ENCODE measurements around the gene ZNF277. TPM values are rescaled to one million over a fixed set of nuclear protein-coding genes. Genes with fewer than 3 reads are reported as not detected.

The ZNF277 gene
- total and polyA plus RNA-seq, 2 donors (not counting 3 experiments of a cell fraction or from before 2014, with no cell fraction given) = 7.8 to 22.6 TPM

GRCh38 chr7:112220877-112221434 lies 14.5 kb downstream of the ZNF277 start:
- intact Hi-C loops (cut with micrococcal nuclease) = no loop called here
- TF ChIP-seq MAX (IDR thresholded peaks at IDR 0.05; ENCODE audit: insufficient read depth, insufficient read length) (no peak), JUN (IDR thresholded peaks at IDR 0.05; ENCODE audit: borderline replicate concordance, insufficient read depth, insufficient read length, low read depth) (no peak), GATA2 (IDR thresholded peaks at IDR 0.05; ENCODE audit: insufficient read depth, insufficient read length, low read depth, low read length) (no peak), CTCF (IDR thresholded peaks at IDR 0.05; ENCODE audit: extremely low read depth in 1 of 2, insufficient read depth in 1 of 2, low read depth in 1 of 2, low read length in 2 of 2) (no peak), POLR2AphosphoS5 (IDR thresholded peaks at IDR 0.05; ENCODE audit: insufficient read depth, low read depth, low read length) (no peak), MYC (IDR thresholded peaks at IDR 0.05; ENCODE audit: low read depth, low read length) (no peak), EZH2 (IDR thresholded peaks at IDR 0.05; ENCODE audit: borderline replicate concordance, low read depth, low read length, severe bottlenecking) (no peak), POLR2A (IDR thresholded peaks at IDR 0.05; ENCODE audit: low read depth, low read length) (no peak), FOS (IDR thresholded peaks at IDR 0.05; ENCODE audit: borderline replicate concordance, insufficient read depth, low read length) (no peak)
- no peak overlapping the region for H3K9ac ChIP-seq (replicated peaks; ENCODE audit: extremely low read depth, insufficient read depth, low read length)
- H3K4me3 ChIP-seq (replicated peaks in 1 of 3; ENCODE audit: insufficient read depth in 1 of 3, low read depth in 1 of 3, low read length in 3 of 3) = no peak overlapping the region
- H3K4me1 ChIP-seq (ENCODE audit: control insufficient read depth, extremely low read depth, insufficient read depth, low read length) = no peaks in the 10 kb centered on the region
- no peaks in the 10 kb centered on the region for H3K9me3 ChIP-seq (replicated peaks; ENCODE audit: control insufficient read depth, insufficient read depth, low read length)
- no TSS peak for BruUV-seq (replicated peaks)
- H3K36me3 ChIP-seq (ENCODE audit: control insufficient read depth in 2 of 2, extremely low read depth in 1 of 2, insufficient read depth in 2 of 2, low read length in 2 of 2) = no peaks in the 10 kb centered on the region
- no peak overlapping the region for H3K27ac ChIP-seq (ENCODE audit: insufficient read depth, low read depth, low read length)
- ChIA-PET CTCF (interaction anchor here (1.5 kb wide), 1 partner anchor 10 kb away, joined by 3 read pairs; no protein-coding TSS in a partner anchor), POLR2A (no interaction called here)
- dilution Hi-C loops (cut with MboI; ENCODE audit: extremely low pct_ligation_motif_present, low sequenced_read_pairs) = no loop called here
- peaks cover 11% of the 10 kb centered on the region for H3K79me2 ChIP-seq (ENCODE audit: control insufficient read depth, insufficient read depth, low read length)
- no peaks in the 10 kb centered on the region for H3K9me1 ChIP-seq (replicated peaks; ENCODE audit: control insufficient read depth, extremely low read depth, insufficient read depth, low read length)
- FAIRE-seq (no peak), DNase-seq (ENCODE audit: low read depth, low spot score) (no peak)
- H2AFZ ChIP-seq (ENCODE audit: low read depth, low read length) = no peak overlapping the region
- no peaks in the 10 kb centered on the region for H3K27me3 ChIP-seq (ENCODE audit: control insufficient read depth in 2 of 2, insufficient read depth in 2 of 2, low read length in 2 of 2)
- H4K20me1 ChIP-seq (replicated peaks; ENCODE audit: control insufficient read depth, extremely low read depth, insufficient read depth, low read length) = peaks cover 3% of the 10 kb centered on the region
- H3K4me2 ChIP-seq (ENCODE audit: insufficient read depth, low read length) = no peak overlapping the region

Data from endothelial cell of umbilical vein (primary cell).